Cortex of kidney (tissue), 1 donor: Measurements from ENCODE around the gene MRPL27.
"Not testable (repeated sequence)": the region's sequence is repeated elsewhere in the genome, so short reads cannot be mapped to it uniquely, and the experiment has no call there.

Source experiments
- DNase-seq: peaks from one replicate; lab custom pipeline; 2025; lab: John Stamatoyannopoulos, UW

Gene MRPL27

GRCh38 chr17:50345432-50346312 lies 27.3 kb downstream of the MRPL27 start, which contains the start of gene XYLT2:
Gene XYLT2 (plus strand): TSS chr17:50346126. CDS start chr17:50346141, 15 bp downstream.
- DNase-seq: no peak

DNA sequence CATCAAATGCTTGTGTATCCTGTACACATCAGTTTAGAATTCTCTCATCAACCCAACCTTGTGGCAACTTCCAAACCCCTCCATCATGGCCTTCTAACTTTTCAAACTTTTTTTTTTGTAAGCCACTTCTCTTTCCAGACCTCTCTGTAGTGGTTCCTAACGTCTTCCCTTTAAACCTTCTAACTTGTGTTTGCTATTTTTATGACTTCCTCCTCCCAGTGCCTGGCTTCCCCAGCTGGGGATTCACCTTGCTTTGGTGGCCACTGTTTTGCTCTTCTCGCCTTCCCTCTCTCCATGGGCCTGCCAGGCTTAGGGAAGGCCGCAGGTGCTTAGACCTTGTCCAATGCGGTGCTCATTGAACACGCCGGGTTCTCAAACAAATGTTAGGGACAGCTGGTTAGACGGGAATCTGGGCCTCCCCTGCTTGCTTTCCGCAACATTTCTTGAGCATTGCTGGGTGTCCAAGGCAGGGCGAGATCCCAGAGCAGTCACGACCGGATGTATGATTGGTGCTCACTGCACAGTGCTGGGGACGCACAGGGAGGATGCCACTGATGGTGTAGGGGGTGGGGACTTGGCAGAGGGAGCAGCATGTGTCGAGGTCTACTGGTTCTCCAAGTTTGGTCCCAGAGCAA lies 28.1 kb downstream of the MRPL27 start:
- no peak for DNase-seq

- no peak for DNase-seq
These were observed 33.6 kb downstream of the MRPL27 start for GRCh38 chr17:50339381-50339780.

GRCh38 chr17:50338645-50339044 lies 34.3 kb downstream of the MRPL27 start:
- no peak for DNase-seq

- no peak for DNase-seq
These were observed 35.0 kb downstream of the MRPL27 start for GRCh38 chr17:50337956-50338355.

DNA sequence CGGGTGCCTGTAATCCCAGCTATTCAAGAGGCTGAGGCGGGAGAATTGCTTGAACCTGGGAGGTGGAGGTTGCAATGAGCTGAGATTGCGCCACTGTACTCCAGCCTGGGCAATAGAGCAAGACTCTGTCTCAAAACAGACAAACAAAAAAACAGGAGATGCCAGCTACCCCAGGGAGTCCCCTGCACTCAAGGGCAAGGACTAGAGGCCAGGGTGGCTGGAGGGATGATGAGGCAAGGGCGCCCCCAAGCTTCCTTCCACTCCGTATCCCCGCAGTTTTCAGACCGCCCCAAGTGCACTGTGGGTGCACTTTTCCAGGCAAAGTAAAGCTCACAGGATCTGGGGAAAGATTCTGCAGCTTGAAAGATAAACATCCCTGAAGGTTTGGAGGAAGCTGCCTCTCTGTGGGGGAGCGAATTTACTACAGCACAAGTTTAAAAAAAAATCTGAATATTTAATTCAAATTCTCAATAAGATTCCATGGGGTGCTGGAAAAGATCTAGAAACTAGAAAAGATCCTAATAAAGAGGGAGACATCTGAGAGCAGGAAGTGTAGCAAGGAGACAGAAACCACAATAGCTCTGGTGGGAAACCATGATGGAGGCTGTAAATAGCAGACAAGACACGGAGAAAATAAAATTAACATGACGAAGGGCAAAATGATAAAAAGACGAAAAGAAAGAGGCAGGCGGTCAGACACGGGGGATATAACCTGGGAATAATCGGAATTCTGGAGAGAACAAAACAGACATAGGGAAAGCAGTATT lies 39.5 kb downstream of the MRPL27 start:
- DNase-seq: not testable (repeated sequence)

DNA sequence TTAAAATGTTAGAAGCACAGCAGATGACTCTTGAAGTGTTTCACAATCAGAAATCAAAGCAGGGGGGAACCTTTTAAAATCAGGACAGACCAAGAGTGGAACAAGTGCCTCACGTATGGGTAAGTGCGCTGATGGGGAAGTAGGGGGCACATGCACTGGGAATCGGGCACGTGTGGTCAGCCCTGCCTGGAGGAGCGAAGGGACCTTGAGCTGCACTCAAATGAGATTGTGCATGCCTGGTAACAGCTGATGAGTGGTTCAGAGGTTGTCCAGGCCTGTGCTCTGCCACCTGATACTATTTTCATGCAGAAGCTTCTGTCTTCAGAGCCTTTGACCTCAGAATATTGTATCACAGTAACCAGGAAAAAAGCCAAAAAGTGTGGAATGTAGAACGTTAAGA lies 40.8 kb downstream of the MRPL27 start:
- no peak for DNase-seq

DNA sequence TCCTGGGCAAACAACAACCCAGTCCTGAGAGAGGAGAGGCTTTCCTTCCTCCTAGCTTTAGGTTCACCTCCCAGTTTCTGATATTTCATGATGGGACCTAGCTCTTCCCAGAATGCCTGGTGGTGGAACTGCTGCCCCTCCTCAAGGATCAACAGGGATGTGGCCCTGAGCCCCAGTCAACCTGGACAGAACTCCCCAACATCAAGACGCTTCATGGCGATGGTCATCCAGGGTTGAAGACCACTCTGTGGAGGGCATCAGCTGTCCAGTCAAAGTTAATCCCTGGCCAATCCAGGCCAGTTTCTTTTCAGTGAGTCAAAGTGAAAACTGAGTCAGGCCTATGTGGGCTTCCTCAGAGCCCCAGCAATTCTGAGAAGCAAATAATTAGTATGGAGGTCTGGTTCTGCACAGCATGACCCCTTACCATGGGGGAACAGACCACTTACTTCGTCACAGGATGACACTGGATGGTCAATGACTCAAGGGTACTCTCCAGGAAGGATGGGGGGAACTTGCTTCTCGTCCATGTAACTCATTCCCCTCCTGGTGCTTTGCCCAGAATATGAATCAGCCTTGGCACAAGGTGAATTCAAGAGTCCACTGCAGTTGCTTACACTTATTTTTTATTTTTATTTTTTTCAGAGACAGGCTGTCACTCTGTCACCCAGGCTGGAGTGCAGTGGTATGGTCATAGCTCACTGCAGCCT lies 41.7 kb downstream of the MRPL27 start:
- DNase-seq: no peak

DNA sequence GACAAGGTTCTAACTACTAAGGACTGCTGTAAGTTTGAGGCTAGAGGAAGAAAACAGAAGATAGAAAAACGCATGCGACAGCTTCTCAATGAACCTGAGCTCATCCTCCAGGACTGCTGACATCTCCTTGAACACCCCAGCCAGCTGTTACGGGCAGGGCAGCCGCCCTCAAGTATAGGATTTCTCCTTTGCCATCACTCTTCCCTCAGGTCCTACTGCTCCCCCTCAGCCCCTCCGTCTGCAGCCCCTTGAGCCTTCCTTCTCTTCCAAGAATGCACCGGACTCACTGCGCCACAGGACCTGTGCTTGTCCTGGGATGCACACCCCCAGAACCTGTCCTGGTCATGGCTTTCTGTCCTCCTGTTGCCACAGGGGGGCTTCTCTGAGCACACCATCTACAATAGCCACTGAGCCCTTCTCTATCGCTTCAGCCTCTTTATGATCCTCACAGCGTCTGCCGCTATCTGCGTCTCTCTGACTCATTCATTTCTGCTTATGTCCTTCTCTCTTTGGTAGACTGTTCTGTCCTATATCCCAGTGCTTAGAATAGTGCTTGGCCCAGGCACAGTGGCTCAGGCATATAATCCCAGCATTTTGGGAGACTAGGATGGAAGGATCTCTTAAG lies 42.7 kb downstream of the MRPL27 start:
- DNase-seq: no peak

- no peak for DNase-seq
These were observed 43.3 kb downstream of the MRPL27 start for GRCh38 chr17:50329716-50330115.

DNA sequence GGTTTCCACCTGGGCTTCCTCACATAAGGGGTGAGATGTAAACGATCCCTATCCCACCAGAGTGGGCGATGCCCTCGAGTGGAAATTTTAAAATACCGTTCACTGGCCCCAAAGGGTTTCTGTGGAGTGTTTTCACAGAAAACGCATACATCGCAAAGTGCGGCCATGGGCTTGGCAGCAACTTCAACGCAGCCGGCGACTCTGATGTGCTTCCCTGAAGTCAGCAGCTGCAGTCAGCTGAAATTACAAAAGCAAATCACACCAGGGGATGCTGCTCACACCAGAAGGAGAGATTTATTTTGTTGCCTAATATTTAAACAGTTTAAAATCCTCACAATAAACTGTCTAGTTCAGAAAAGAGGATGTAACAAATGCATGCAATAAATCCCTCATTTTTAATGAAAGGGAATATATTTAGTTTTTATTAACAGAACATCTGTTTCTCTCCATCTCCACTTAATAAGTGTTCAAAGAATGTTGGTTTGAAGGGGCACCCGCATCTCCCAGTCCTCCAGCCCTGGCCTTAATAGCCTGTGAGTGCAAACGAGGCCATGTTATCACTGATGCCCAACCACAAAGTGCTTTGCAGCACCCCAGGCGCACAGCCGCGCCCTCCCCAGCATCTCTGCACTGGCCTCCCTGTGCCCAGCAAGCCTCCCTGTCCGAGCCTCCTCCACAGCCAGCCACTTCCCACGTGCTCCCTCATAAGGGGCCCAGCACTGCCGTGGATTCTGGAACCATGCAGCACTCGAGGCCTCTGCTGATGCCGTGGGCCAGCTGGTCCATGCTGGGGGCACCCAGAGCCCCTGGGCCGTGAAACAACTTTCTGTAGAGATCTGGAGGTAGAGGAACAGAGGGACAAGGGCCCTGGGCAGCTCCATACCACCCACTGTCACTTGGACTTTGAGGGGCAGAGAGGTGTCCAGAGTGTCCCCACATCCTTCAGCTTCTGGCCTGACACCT lies 44.3 kb downstream of the MRPL27 start:
- DNase-seq: no peak

- DNase-seq: no peak
These were observed 46.1 kb downstream of the MRPL27 start for GRCh38 chr17:50326831-50327364.

GRCh38 chr17:50325906-50326305 lies 47.1 kb downstream of the MRPL27 start:
- no peak for DNase-seq

- no peak for DNase-seq
These were observed 49.9 kb downstream of the MRPL27 start for GRCh38 chr17:50323060-50323459.

DNA sequence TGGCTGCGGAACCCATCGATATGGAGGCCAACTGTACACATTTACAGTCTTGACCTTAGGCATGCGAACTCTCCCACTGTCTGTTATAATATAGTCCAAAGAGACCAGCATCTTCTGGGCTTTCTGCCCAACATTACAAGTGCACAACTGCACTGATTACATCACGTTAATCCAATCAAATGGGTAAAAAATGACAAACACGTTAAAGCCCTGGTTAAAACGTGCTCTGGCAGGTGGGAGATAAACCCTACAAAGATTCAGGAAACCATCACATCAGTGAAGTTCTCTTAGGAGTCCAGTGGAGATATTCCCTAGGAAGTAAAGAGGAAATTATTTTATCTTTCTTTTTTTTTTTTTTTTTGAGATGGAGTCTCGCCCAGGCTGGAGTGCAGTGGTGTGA lies 50.7 kb downstream of the MRPL27 start:
- no peak for DNase-seq

DNA sequence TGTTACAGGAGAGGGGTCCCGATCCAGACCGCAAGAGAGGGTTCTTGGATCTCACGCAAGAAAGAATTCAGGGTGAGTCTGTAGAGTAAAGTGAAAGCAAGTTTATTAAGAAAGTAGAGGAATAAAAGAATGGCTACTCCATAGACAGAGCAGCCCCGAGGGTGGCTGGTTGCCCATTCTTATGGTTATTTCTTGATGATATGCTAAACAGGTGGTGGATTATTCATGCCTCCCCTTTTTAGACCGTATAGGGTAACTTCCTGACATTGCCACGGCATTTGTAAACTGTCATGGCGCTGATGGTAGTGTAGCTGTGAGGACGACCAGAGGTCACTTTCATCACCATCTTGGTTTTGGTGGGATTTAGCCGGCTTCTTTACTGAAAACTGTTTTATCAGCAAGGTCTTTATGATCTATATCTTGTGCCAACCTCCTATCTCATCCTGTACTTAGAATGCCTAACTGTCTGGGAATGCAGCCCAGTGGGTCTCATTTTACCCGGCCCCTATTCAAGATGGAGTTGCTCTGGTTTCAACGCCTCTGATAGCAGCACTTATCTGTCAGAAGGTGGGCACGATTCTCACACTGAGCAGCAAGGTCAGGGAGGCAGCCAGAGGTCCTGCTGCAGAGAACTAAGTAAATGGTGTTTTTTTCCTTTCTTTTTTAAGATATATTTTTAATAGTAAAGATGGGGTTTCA lies 53.5 kb downstream of the MRPL27 start:
- DNase-seq: no peak

- DNase-seq: no peak
These were observed 54.3 kb downstream of the MRPL27 start for GRCh38 chr17:50318501-50319285.
